Mammary epithelial cell (primary cell): Measurements from ENCODE around the gene HMGN4.

ENCODE experiments used
- EZH2 ChIP-seq: IDR thresholded peaks from 2 replicates; pipeline ENCODE4 v1.6.1; 2012; ENCODE audit warnings: low read length, inconsistent platforms, borderline replicate concordance
- TF ChIP-seq, protein P1 (sequence below), 2 donors: IDR thresholded peaks in 1 of 2; conservative IDR thresholded peaks in 1 of 2; 2 replicates each; pipeline ENCODE4 v1.5.1; 2011 to 2012; ENCODE audit warnings: inconsistent platforms in 2 of 2, low read length in 2 of 2, mild to moderate bottlenecking in 2 of 2, control low read depth in 1 of 2, low read depth in 1 of 2; ENCODE audit not compliant: insufficient read depth in 1 of 2; ENCODE audit errors: extremely low read depth in 1 of 2

DNA sequence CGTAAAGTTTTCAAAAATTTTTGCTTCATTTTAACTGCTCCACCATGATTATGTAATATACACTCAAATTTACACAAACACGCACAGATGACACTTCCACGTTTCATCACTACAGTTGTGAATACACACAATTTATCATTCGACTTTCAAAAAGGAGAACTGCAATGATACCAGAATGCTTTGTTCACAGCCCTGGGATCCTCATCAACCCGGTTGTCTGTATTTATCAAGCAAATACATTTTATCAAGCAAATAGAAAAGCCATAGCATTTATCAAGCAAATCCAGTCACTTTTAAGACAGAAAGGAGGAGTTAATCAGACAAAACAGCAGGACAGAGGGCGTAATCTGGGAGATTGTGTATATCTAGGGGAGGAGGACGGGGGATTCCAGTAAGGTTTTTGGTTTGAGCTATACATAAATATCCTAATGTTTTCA lies 38.3 kb downstream of the HMGN4 start:
- no peak for TF ChIP-seq EZH2
- TF ChIP-seq, protein P1, sequence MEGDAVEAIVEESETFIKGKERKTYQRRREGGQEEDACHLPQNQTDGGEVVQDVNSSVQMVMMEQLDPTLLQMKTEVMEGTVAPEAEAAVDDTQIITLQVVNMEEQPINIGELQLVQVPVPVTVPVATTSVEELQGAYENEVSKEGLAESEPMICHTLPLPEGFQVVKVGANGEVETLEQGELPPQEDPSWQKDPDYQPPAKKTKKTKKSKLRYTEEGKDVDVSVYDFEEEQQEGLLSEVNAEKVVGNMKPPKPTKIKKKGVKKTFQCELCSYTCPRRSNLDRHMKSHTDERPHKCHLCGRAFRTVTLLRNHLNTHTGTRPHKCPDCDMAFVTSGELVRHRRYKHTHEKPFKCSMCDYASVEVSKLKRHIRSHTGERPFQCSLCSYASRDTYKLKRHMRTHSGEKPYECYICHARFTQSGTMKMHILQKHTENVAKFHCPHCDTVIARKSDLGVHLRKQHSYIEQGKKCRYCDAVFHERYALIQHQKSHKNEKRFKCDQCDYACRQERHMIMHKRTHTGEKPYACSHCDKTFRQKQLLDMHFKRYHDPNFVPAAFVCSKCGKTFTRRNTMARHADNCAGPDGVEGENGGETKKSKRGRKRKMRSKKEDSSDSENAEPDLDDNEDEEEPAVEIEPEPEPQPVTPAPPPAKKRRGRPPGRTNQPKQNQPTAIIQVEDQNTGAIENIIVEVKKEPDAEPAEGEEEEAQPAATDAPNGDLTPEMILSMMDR (conservative IDR thresholded peaks at IDR 0.05 in 1 of 2, IDR thresholded peaks at IDR 0.05 in 1 of 2; ENCODE audit: extremely low read depth in 1 of 2, insufficient read depth in 1 of 2, low read depth in 1 of 2, low read length in 2 of 2) = no peak
